HEK293 (cell line): Measurements from ENCODE around the gene PDE3B.

Source experiments
- REST ChIP-seq: fragments of 450-650 bp; formaldehyde crosslinking; IDR thresholded peaks from 2 replicates; pipeline ENCODE4 v1.5.1; 2016; ENCODE audit warnings: missing biosample characterization, missing genetic modification characterization
- ZBTB7A ChIP-seq: fragments of 450-650 bp; formaldehyde crosslinking; IDR thresholded peaks from 2 replicates; pipeline ENCODE4 v1.5.1; 2016; ENCODE audit warnings: low read depth, missing biosample characterization, missing genetic modification characterization
- ZFP37 ChIP-seq: fragments of 450-650 bp; formaldehyde crosslinking; IDR thresholded peaks from 2 replicates; pipeline ENCODE4 v1.5.1; 2016; ENCODE audit warnings: missing biosample characterization, missing genetic modification characterization
- ZNF146 ChIP-seq: fragments of 450-650 bp; formaldehyde crosslinking; IDR thresholded peaks from 2 replicates; pipeline ENCODE4 v1.5.1; 2016; ENCODE audit warnings: missing biosample characterization, missing genetic modification characterization
- ZNF184 ChIP-seq: fragments of 450-650 bp; IDR thresholded peaks from 2 replicates; pipeline ENCODE4 v1.5.1; 2018; ENCODE audit warnings: missing biosample characterization, mild to moderate bottlenecking, missing genetic modification characterization
- ZNF266 ChIP-seq: fragments of 450-650 bp; formaldehyde crosslinking; IDR thresholded peaks from 2 replicates; pipeline ENCODE4 v1.5.1; 2016; ENCODE audit warnings: missing biosample characterization, missing genetic modification characterization, low read depth
- ZNF350 ChIP-seq: fragments of 450-650 bp; formaldehyde crosslinking; IDR thresholded peaks from 2 replicates; pipeline ENCODE4 v1.5.0; 2017; ENCODE audit warnings: missing biosample characterization, mild to moderate bottlenecking, missing genetic modification characterization
- ZNF571 ChIP-seq: fragments of 450-650 bp; formaldehyde crosslinking; IDR thresholded peaks from 2 replicates; pipeline ENCODE4 v1.5.0; 2017; ENCODE audit warnings: missing biosample characterization, missing genetic modification characterization
- ZNF660 ChIP-seq: fragments of 450-650 bp; IDR thresholded peaks from 2 replicates; pipeline ENCODE4 v1.5.1; 2018; ENCODE audit warnings: missing biosample characterization, mild to moderate bottlenecking, missing genetic modification characterization
- TF ChIP-seq, protein P1 (sequence below): fragments of 450-650 bp; formaldehyde crosslinking; IDR thresholded peaks from 2 replicates; pipeline ENCODE4 v1.5.1; 2016; ENCODE audit warnings: missing biosample characterization, missing genetic modification characterization
- TF ChIP-seq, protein P2 (sequence below): fragments of 450-650 bp; formaldehyde crosslinking; IDR thresholded peaks from 2 replicates; pipeline ENCODE4 v1.5.1; 2016; ENCODE audit warnings: missing biosample characterization, missing genetic modification characterization, low read depth

GRCh38 chr11:14813516-14813915, 169.9 kb downstream of the PDE3B start:
- TF ChIP-seq ZBTB7A (tag by site-specific recombination) (no peak), ZNF350 (tag by site-specific recombination) (no peak), ZNF146 (tag by site-specific recombination) (no peak), ZNF571 (tag by site-specific recombination) (no peak), ZNF184 (tag by site-specific recombination) (no peak), ZFP37 (tag by site-specific recombination) (no peak), ZNF266 (tag by site-specific recombination) (no peak), REST (tag by site-specific recombination) (no peak), ZNF660 (tag by site-specific recombination) (no peak)
- TF ChIP-seq, protein P1, sequence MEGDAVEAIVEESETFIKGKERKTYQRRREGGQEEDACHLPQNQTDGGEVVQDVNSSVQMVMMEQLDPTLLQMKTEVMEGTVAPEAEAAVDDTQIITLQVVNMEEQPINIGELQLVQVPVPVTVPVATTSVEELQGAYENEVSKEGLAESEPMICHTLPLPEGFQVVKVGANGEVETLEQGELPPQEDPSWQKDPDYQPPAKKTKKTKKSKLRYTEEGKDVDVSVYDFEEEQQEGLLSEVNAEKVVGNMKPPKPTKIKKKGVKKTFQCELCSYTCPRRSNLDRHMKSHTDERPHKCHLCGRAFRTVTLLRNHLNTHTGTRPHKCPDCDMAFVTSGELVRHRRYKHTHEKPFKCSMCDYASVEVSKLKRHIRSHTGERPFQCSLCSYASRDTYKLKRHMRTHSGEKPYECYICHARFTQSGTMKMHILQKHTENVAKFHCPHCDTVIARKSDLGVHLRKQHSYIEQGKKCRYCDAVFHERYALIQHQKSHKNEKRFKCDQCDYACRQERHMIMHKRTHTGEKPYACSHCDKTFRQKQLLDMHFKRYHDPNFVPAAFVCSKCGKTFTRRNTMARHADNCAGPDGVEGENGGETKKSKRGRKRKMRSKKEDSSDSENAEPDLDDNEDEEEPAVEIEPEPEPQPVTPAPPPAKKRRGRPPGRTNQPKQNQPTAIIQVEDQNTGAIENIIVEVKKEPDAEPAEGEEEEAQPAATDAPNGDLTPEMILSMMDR, result no peak
- TF ChIP-seq, protein P2, sequence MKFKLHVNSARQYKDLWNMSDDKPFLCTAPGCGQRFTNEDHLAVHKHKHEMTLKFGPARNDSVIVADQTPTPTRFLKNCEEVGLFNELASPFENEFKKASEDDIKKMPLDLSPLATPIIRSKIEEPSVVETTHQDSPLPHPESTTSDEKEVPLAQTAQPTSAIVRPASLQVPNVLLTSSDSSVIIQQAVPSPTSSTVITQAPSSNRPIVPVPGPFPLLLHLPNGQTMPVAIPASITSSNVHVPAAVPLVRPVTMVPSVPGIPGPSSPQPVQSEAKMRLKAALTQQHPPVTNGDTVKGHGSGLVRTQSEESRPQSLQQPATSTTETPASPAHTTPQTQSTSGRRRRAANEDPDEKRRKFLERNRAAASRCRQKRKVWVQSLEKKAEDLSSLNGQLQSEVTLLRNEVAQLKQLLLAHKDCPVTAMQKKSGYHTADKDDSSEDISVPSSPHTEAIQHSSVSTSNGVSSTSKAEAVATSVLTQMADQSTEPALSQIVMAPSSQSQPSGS (tag by site-specific recombination), result no peak
